Hindlimb muscle (tissue), 1 donor: ENCODE results near the gene HPCA. TPM values are rescaled to one million over a fixed set of nuclear protein-coding genes. Genes with fewer than 3 reads are reported as not detected.

ENCODE experiments used
- DNase-seq: peaks from one replicate; pipeline ENCODE4 v3.0.0-alpha.2; 2013
- polyA plus RNA-seq: library from polyadenylated mRNA; unstranded; fragments of 120-200 nt; gene quantifications from one replicate; pipeline ENCODE4 v1.2.1, GENCODE V29; 2013; ENCODE audit not compliant: insufficient read length

The HPCA gene
- polyA plus RNA-seq: 0.92 TPM

DNA sequence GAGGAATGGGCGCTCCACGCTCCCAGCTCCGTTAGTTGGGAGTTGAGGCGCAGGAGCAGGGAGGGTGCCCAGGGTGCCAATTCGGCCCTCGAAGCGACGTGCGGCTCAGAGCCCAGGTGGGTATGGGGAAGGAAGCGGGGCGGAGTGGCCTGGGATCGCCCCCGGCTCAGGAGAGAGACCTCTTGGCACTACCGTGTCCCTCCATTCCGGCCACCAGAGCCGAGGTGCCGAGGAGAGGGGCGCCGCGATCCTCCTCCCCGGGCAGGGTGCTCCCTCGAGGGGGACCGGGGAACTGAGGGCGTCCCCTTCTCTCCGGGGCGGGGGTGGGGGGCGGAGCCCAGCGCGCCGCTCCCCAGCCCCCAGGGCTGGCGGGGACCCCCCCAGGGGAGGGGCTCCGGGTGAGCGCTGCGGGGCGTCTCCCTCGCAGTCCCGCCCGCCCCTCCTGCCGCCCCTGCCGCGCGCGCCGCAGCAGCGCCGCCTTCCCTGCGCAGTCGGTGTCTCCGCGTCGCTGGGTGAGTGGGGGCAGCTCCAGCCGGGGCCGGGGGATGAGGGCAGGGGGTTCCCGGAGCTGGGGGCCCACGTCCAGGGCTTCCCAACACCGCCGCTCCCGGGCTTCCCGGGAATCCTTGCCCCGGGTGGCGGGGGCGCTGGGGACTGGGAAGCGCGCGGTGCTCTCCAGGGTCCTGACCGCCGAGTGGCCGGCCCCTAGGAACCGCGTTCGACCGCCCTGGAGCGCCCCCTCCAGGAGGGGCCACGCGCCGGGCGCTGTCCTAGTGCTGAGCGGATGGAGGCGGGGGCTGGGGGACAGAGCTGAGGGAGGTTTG is at the start of gene HPCA:
Gene HPCA (plus strand): TSS at position 488 of the 824 bp plus-strand sequence. CDS start 2,408 bp downstream, outside the sequence.
- no peak for DNase-seq

- DNase-seq: no peak
Measured at GRCh38 chr1:32848354-32849063, 37.8 kb upstream of the HPCA start.

- DNase-seq: no peak
Measured at GRCh38 chr1:32855861-32856617, 30.3 kb upstream of the HPCA start.

DNA sequence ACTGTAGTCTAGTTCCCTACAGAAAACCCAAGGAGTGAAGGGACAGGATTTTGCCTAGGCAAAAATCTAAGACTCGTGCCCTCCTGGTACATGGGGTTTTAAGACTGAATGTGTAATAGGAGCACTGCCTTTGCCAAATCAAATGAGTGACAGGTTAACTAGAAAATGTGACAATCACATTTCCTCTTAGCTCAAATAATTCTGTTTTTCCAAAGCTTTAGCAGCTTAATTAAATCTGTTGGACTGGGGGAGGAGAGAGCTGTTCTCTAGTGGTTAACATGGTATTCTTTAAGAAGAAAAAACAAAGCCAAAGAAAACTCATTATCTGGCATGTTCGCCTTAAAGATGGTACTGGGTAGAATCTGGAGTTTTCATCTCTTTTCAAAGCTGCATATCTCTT is 28.2 kb upstream of the HPCA start:
- DNase-seq: no peak

- no peak for DNase-seq
Measured at GRCh38 chr1:32858791-32859190, 27.5 kb upstream of the HPCA start.

- DNase-seq: no peak
Measured at GRCh38 chr1:32859915-32860314, 26.4 kb upstream of the HPCA start.

DNA sequence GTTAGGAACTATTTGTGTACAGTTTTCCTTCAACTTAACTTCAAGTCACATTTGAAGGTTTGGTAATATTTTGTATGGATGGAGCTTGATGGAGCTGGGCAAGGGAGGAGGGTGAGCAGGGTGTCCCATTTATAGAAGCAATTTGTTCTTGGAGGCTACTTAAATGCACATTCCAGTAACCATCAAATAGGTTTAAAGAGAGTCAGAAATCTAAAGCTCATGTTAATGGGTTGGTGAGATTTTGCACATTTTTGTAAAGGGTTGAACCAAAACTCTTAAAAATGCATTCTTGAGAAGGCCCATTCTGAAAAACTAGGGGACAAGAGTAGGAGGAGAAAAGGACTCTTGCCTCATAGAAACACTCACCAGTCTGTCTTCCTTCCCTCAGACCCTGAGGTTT is 25.7 kb upstream of the HPCA start:
- DNase-seq: no peak

- DNase-seq: no peak
Measured at GRCh38 chr1:32861904-32862695, 24.2 kb upstream of the HPCA start.

DNA sequence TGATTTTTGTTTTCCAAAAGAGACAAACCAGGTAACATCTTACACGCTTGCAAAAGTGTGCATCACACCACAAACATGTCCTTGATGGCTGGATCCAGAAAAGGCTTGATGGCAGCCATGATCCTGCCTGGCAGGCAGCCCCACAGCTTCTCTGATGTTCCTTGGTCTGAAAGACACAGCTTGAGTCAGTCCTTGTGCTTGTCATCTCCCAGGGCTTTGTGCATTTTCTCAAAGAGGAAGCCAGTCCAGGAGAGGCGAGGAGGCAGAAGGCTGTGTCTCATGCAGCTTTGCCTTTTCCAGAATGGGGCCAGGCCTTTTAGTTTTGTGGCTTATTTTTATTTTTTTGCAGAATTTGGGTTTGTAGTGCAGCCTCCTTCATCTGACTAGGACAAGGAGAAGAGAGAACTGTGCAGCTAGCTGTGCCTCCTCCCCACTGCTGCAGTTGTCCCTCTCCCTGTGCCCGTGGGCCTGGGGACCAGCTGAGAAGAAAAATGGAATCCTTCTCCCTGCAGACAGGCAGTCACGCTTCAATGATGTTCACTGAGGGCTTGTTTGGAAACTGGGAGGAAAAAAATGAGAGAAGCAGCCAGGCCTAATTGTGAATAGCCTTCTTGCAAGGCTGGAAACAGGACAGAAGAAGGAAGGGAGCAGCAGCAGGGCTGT is 22.9 kb upstream of the HPCA start:
- DNase-seq: no peak

DNA sequence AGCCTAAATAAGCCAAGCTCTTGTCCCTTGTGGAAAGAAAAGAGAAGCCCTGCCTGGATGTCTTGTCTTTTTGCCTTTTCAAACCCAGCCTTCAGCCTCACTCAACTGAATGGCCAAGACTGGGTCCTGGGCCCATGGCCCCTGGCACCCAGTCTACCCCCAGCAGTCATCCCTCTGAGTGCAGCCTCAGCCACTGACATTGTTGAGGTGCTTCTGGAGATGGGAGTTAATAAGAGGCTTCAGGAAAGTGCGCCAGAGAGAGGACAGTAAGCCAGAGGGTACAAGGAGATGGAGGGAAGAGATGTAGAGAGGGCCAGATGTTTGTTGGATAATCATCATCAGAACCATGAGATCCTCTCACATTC is 22.4 kb upstream of the HPCA start:
- DNase-seq: no peak

DNA sequence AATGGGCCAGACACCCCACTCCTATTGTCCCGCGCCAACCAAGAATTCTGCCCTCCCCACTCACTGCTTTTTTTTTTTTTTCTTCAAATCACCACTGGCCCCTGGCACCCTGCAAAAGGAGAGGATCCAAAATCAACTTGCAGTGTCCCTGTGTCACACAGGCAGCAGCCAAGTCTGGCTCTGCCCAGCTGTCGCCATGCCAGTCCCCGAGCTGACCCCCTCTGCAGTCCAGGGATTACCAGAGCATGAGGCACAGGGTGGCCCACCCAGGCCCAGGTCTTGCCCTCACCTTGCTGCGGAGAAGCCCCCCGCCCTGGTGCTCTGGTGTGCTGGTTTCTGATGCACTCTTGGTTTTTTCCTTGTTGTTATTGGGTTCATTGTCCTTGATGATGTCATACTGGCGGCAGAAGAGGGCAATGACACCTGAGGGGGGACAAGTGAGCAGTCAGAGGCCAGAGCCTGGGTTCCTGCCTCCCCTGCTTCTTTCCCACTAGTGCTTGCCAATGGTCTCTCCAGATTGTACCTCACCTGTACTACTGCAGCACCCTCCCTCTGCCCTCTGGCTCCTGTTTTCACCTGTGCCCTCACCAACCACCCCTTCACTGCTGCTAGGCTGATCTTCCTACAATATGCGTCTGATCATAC is 21.8 kb upstream of the HPCA start:
- no peak for DNase-seq

DNA sequence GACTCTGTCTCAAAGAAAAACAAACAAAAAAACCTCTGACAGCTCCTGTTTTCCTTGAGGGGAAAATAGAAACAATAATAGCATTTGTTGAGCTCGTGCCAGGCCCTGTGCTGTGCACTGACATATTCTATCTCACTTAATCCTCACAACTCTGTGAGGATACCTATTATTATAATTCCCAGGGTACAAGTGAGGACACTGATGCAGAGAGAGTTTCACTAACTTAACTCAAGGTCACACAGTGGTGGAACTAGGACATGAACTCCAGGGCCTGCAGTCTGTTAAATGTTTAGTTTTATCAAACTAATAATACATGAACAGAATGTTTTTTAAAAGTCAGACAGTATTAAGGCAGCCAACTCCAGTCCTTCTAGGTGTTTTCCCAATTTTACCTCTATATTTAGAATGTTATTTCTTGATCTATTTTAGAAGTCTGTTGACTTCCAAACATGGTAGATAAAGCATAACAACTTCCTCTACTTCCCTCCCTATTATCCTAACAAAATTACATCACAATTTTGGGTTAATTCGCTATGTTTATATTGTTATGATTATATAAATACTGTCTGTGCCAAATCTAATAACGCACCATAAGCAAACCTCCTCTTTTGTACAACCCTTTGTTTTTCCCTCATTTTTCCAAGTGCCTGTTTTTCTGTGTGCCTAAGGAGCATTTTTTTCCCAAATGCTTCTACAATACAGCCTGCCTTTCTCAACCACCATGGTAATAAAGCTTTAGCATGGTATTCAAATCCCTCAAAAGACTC is 20.5 kb upstream of the HPCA start:
- DNase-seq: no peak

GRCh38 chr1:32867151-32867550 is 19.1 kb upstream of the HPCA start:
- DNase-seq: no peak

GRCh38 chr1:32867671-32868070 is 18.6 kb upstream of the HPCA start:
- no peak for DNase-seq

- no peak for DNase-seq
Measured at GRCh38 chr1:32868085-32868484, 18.2 kb upstream of the HPCA start.

- no peak for DNase-seq
Measured at GRCh38 chr1:32868806-32869455, 17.4 kb upstream of the HPCA start.

DNA sequence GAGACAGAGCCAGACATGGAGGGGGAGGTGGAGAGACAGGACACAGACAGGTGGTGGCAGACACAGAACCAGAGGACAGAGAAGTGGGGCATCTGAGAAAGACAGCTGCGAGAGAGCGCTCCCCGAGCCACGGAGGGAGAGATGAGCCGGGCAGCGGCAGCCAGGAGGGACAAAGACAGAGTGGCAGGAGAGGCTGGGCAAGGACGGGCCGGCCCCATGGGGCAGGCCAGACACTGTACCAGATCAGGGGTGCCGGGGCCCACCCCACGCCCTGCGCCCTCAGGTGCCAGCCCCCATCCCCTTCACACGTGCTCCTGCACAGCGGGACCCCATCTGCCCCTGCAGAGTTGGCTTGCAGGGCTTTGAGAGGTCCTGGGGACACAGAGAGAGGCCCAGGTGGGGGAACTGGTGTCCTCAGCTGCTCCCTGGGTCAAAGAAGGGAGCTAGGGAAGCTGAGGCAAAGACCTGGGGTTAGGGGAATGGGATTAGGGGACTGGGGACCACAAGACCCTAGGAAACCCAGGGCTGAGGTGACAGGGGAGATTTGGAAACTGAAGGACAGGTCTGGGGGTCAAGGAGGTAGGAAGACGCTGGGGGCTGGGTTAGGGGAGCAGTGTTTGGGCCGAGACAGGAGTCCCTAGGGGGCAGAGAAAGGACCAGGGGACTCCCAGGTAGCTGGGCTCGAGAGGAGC is 16.2 kb upstream of the HPCA start:
- DNase-seq: no peak

GRCh38 chr1:32870615-32871363 is 15.5 kb upstream of the HPCA start, which contains the start of gene FNDC5:
TSS of gene FNDC5 (minus strand) at chr1:32870912.
- DNase-seq: peak; percentile 61
